ENCODE results near the gene BFAR.
"Not testable (repeated sequence)": the region's sequence is repeated elsewhere in the genome, so short reads cannot be mapped to it uniquely, and the experiment has no call there.

Gene BFAR

DNA sequence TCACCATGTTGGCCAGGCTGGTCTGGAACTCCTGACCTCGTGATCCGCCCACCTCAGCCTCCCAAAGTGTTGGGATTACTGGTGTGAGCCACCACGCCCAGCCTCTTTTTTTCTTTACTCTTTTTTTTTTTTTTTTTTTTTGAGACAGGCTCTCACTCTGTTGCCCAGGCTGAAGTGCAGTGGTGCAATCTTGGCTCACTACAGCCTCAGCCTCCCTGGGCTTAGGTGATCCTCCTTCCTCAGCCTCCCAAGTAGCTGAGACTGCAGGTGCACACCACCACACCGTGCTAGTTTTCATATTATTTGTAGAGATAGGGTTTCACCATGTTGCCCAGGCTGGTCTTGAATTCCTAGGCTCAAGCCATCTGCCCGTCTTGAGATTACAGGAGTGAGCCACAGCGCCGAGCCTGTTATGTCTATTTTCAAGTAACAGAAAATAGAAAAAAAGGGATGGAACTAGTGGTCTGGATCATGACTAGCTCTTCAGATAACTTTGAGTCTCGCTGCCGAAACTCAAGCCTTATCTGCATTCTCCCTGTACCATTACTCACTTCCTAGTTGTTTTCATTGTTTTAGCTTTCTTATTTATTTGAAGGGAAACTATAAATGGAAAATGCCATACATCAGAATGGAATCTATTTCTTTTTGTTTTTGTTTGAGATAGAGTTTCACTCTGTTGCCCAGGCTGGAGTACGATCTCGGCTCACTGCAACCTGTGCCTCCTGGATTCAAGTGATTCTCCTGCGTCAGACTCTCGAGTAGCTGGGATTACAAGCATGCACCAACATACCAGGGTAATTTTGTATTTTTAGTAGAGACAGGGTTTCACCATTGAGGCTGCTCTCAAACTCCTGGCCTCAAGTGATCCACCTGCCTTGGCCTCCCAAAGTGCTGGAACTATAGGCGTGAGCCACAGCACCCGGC lies 53.4 kb downstream of the BFAR start:
- not testable (repeated sequence) for DNase-seq (ENCODE audit: low spot score)

DNA sequence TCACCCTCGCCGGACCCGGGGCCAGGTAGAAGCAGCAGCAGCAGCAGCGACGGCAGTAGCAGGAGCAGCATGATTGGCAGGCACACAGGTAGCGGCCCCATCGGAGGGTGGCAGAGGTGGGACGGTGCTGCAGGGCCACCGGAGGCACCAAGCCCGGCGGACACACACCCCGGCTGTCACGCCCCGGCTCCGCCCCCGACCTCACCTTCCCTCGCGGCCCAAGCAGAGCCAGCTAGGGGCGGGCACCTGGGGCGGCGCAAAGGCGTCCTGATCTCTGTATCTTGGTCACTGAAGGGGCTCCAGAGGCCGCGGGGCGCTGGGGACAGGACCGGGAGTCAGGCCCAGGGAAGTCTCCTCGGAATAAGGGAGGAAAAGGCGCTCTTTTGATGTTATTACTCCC lies 61.4 kb downstream of the BFAR start, which contains the start of gene PLA2G10:
Gene PLA2G10 (minus strand): TSS at position 180 of the 400 bp plus-strand sequence. CDS start 79 bp downstream, at position 101.
- DNase-seq (ENCODE audit: low spot score), result not testable (repeated sequence)

DNA sequence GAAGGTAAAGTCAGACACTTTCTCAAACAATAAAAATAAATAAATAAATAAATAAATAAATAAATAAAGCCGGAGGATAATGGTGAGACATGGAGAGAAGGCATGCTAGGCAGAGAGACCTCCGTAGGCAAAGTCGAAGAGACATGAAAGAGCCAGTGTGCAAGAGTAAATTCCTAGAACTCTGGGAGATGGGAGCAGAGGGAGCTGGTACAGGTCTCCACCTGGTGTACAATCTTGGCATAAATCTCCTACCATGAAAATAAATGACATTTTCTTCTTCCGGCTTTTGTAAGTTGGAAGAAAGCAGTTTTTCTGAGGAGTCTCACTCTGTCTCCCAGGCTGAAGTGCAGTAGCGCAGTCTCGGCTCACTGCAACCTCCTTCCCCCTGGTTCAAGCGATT lies 69.1 kb downstream of the BFAR start:
- DNase-seq (ENCODE audit: low spot score), result not testable (repeated sequence)

DNA sequence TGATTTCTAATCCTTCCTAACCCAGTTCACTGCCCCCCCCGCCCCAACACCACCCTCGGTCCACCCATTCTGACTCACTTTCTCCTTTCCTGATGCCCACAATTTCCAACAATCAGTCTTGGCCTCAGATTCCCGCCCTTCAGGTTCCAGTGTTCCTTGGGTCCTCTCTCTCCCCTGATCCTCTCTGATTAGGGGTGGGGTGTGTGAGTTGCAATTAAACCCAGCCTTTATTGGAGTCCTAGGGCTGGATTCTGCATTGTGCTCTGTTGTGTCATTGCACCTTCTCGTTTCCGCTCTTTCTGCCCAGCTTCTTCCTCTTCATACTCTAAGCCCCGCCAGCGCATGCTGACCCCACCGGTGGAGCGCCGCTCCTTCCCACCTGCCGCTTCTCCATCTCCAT lies 69.9 kb downstream of the BFAR start:
- not testable (repeated sequence) for DNase-seq (ENCODE audit: low spot score)

DNA sequence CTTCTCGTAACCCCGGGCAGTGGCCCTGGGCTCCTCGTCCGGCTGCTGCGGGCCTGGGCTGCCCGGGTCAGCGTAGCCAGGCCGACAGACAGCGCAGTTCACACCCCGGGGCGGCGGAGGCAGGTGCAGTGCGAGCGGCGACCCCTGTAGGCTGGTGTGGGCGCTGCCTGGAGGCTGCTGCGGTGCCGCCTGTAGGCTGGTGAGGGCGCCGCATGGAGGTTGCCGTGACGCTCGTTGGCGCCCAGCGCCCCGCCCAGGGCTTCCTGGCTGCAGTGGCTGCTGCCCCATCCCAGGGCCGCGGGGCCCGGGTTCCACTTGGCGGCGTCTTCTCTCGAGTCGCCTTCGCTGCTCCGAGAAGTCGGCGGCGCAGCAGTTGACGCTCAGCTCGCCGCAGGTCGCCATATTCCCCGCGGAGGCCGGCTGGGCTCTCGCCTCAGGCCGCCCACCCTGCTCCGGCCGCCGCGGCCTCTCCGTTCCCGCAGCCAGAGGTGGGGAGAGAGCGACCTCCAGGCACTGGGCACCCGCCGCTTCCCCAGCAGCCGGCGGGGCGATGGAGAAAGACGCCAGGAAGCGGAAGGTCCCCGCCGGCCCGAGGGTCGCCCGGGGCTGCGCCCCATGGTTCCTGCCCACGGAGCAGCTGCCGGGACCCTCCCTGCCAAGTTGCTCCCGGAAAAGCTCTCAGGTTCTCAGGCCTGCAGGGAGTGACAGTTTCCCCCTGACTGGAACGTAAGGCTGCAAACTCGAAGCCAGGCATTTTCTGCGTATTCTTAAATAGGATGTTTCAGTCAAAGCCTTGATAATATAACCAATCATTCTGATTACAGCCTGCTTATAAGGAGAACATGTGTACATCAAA lies 70.6 kb downstream of the BFAR start, which contains the start of gene NPIPA3:
Gene NPIPA3 (plus strand): TSS at position 256 of the 856 bp plus-strand sequence. CDS start 5,533 bp downstream, outside the sequence.
- DNase-seq (ENCODE audit: low spot score), result not testable (repeated sequence)
